ACC112 (cell line): ENCODE measurements around the gene PYDC2.

ENCODE experiments used
- H2AFZ ChIP-seq: fragments of 200-600 bp; sonication (generic); one replicate; pipeline ENCODE4 v1.6.0; 2017; ENCODE audit warnings: antibody characterized with exemption, low read length; ENCODE audit not compliant: unreplicated experiment
- H3K27ac ChIP-seq: fragments of 200-600 bp; sonication (generic); 2 replicates; pipeline ENCODE4 v1.5.1; 2014; ENCODE audit warnings: low read depth, mild to moderate bottlenecking, antibody characterized with exemption, low read length, moderate library complexity
- H3K27me3 ChIP-seq: fragments of 200-600 bp; sonication (generic); 2 replicates; pipeline ENCODE4 v1.6.1; 2014; ENCODE audit warnings: mild to moderate bottlenecking, antibody characterized with exemption, low read length, moderate library complexity, mixed read lengths; ENCODE audit not compliant: insufficient read depth
- H3K36me3 ChIP-seq: fragments of 200-600 bp; sonication (generic); 2 replicates; pipeline ENCODE4 v1.6.1; 2016; ENCODE audit warnings: mild to moderate bottlenecking, antibody characterized with exemption, low read length, moderate library complexity, mixed read lengths; ENCODE audit not compliant: insufficient read depth
- H3K4me1 ChIP-seq: fragments of 200-600 bp; sonication (generic); one replicate; pipeline ENCODE4 v1.6.1; 2016; ENCODE audit warnings: low read length, mixed read lengths; ENCODE audit not compliant: insufficient read depth, unreplicated experiment, control insufficient read depth
- H3K4me3 ChIP-seq: fragments of 200-600 bp; sonication (generic); 2 replicates; pipeline ENCODE4 v1.5.1; 2014; ENCODE audit warnings: mild to moderate bottlenecking, low read depth, low read length
- H3K79me2 ChIP-seq: fragments of 200-600 bp; sonication (generic); one replicate; pipeline ENCODE4 v1.6.0; 2016; ENCODE audit warnings: low read length; ENCODE audit not compliant: control insufficient read depth, unreplicated experiment, insufficient read depth

PYDC2 gene

DNA sequence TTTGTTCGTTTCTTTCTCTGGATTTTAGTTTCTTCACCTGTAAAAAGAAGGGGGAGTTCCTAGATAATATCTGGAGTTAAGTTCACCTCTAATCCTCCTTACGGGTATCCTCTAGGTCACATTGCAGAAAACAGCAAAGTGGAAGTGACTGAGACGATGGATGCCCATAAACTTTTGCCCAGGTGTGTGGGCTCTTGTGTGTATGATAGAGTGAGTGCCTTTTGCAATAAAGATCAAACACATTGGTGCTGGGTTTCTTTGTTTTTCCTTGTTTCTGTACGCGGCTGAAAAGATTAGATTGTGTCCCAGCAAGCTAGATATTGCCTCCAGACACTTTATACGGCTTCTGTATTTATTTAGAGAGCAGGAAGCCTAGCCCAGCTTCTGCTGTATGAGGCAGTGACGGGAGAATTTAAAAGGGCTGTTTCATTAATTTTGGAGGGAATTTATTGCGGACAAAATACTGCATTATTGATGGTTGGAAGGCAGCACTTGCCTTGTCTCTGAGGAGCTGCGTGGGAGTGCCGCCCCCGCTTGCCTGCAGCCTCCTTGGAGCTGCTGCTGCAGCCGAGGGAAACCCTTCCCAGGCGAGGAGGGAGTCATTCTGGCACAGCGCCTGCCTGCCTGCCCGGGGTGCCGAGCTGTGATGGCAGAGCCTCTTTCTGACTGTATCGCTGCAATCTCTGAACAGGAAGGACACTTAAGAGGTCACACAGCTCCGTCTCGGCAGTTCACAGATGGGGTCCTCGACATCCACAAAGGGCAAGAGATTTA lies 38.5 kb downstream of the PYDC2 start:
- Histone ChIP-seq H3K4me3 (peak overlapping the region; percentile 58; the same call in 1 of the 2 replicates), H3K4me1 (no peaks in the 10 kb centered on the region), H3K27ac (no peak overlapping the region), H3K27me3 (peaks cover 7% of the 10 kb centered on the region; the same call in 1 of the 2 replicates), H3K79me2 (no peaks in the 10 kb centered on the region), H2AFZ (peak overlapping the region; percentile 2), H3K36me3 (no peaks in the 10 kb centered on the region)

DNA sequence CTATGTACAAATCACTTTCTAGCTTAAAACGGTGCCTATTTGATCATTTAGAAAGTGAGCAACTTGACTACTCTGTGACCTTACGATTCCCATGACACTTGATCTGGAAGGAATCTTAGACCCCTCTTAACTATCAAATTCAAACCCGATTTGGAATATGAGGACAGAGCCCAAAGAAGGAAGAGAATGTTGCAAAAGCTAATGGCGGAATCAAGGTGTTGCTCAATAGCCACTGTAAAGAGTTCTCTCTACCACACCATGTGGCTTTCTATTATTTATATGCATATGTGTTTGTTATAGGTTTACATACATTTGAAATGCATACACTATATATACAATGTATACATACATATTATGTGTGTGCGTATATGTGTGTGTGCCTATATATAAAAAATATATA lies 39.9 kb downstream of the PYDC2 start:
- Histone ChIP-seq H3K36me3 (no peaks in the 10 kb centered on the region), H2AFZ (no peak overlapping the region), H3K79me2 (no peaks in the 10 kb centered on the region), H3K27me3 (peaks cover 7% of the 10 kb centered on the region; the same call in 1 of the 2 replicates), H3K4me1 (no peaks in the 10 kb centered on the region), H3K27ac (no peak overlapping the region), H3K4me3 (no peak overlapping the region)

- Histone ChIP-seq H3K4me1 (no peaks in the 10 kb centered on the region), H3K27me3 (peaks cover 7% of the 10 kb centered on the region; the same call in 1 of the 2 replicates), H2AFZ (no peak overlapping the region), H3K27ac (no peak overlapping the region), H3K4me3 (no peak overlapping the region), H3K79me2 (no peaks in the 10 kb centered on the region), H3K36me3 (no peaks in the 10 kb centered on the region)
These were observed 41.6 kb downstream of the PYDC2 start for GRCh38 chr3:191502583-191502982.

DNA sequence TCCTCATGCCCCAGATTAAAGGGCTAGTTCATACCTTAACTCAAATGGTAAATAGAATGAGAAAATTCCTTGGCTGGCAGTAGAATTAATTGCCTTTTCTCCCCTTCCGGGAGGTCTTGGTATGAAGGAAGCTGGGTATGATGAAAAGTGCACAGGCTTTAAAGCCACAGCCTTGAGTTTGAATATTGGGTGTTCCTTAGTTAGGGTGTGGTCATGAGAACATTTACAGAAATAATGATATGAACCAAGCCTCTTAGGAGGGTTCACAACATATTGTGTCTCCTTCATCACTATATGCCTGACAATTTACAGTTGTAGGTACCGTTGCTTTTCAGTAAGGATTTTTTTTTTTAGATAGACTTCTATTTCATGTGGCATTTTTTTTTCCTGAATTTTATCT lies 48.1 kb downstream of the PYDC2 start:
- H3K4me3 ChIP-seq, result no peak overlapping the region
- no peaks in the 10 kb centered on the region for H3K36me3 ChIP-seq
- H3K4me1 ChIP-seq, result no peaks in the 10 kb centered on the region
- H3K27ac ChIP-seq, result no peak overlapping the region
- H3K79me2 ChIP-seq, result no peaks in the 10 kb centered on the region
- no peak overlapping the region for H2AFZ ChIP-seq
- no peaks in the 10 kb centered on the region for H3K27me3 ChIP-seq
